Measurements from ENCODE around the gene URM1. TPM values are rescaled to one million over a fixed set of nuclear protein-coding genes. Genes with fewer than 3 reads are reported as not detected.

The URM1 gene
- 79.1 and 80.8 TPM in 2 replicates for total RNA-seq (2014; rRNA removed; shearing (Covaris generic))

DNA sequence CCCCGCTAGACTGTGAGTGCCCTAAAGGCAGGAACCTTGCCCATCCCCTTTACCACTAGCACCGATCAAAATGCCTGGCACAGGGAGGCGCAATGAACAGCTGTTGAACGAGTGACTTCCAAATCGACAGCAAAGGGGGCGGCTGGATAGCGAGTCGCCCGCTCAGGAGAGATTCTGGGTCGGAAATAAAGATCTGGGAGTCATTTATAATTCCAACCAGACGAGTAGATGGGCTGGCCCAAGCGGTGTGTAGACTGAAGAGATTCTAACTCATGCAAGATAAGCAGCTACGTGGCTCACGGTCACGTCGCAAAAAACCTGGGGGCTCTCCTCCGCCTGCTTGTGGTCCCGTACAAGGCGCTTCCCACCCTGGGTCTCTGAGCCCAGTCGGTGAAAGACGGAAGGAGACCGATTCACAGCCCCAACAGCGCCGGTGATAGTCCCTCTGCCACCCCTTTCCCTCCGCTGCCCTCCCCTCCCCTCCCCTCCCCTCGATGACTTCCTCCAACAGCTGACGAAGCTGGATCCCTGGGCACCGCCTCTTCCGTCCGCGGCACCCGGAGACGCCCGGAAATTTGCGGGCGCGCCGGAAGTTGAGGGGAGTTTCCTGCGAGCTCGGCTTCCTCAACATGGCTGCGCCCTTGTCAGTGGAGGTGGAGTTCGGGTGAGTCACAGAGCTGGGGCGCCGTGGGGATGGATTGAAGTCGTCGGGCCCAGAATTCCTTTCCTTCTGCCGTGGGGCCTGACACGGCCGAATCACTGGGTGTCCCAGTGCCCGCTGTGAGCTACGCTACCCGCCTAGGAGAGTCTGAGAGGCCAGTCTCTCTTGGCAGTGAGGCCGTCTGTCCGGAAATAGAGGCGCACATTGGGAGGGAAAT is at the start of gene URM1:
URM1 (plus strand) TSS at position 623 of the 878 bp plus-strand sequence; CDS start at position 630, 7 bp downstream.

DNA sequence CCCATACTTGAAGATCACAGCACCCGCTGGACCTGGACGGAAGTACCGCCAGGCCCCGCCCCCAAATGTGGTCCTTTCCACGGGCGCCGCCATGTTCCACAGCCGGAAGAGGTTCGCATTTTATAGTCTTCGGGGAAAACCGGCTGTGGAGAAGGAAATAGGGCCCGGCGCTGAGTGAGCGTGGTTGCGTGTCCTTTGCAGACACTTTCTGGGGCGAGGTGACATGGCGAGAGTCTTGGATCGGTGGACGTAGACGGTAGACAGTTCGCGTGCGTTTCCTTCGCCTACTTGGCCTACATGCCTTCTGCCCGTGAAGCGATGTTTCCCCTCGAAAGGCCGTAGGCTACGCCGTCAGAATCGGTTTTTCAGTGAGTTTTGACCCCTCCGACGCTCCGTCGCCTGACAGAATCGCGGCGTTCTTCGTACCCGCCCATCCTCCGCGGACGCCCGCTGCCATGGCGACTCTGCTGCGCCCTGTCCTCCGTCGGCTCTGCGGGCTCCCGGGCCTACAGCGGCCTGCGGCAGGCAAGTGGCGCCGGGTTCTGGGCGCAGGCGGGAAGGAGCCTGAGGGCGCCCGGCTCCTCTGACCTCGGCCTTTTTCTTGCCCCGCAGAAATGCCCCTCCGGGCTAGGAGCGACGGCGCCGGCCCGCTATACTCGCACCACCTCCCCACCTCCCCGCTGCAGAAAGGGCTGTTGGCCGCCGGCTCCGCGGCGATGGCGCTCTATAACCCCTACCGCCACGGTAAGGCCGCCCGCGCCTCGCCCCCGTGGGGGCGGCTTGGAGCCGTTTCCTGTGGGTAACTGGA is 48.6 kb upstream of the URM1 start, which contains the start of the genes COQ4 and TRUB2:
COQ4 (plus strand) TSS at position 436 of the 808 bp plus-strand sequence; CDS start at position 456, 20 bp downstream.
TRUB2 (minus strand) TSS at position 44 of the 808 bp plus-strand sequence; CDS start at position 5, 39 bp downstream.

DNA sequence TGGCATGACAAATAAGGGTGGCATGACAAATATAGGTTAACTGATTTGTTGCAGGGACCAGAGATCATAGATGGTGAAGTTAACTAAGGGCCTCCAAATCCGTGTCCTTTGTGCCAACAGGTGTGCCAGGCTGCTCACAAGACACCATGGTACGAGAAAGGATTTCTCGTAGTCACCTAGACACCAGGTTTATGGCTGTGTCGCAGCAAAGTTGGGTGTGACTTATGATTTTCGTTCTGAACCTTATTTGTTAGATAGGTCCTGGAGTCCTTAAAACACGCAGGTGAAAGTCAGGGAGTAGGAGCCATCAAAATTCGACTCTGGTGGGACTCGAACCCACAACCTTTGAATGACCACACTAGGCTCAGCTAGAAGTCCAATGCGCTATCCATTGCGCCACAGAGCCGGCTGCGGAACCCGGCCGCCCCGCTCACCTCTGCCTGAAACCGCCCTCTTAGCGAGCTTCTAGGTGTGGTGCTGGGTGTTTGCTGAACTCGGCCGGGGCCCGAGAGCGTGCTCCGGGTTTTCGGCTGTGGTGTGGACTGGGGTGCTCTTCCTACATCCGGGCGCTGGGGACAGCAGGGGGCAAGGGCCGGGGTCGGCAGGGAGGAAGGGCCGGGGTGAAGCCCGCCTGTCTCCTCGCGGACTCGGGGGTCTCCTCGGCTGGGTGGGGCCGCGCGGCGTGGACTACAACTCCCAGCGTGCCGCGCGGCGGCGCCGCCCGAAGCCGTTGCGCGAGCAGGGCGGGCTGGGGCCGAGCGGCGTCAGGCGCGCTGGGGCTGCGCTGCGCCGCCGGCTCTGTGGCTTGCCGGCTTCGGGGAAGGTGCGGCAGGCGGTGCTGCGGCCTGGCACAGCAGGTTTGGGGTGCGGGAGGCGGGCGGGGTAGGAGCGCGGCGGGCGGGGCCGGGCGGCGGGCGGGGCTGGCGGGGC is 31.1 kb upstream of the URM1 start, which contains the start of gene SLC27A4:
SLC27A4 (plus strand) TSS at position 767 of the 930 bp plus-strand sequence. CDS start 2,606 bp downstream, outside the sequence.

DNA sequence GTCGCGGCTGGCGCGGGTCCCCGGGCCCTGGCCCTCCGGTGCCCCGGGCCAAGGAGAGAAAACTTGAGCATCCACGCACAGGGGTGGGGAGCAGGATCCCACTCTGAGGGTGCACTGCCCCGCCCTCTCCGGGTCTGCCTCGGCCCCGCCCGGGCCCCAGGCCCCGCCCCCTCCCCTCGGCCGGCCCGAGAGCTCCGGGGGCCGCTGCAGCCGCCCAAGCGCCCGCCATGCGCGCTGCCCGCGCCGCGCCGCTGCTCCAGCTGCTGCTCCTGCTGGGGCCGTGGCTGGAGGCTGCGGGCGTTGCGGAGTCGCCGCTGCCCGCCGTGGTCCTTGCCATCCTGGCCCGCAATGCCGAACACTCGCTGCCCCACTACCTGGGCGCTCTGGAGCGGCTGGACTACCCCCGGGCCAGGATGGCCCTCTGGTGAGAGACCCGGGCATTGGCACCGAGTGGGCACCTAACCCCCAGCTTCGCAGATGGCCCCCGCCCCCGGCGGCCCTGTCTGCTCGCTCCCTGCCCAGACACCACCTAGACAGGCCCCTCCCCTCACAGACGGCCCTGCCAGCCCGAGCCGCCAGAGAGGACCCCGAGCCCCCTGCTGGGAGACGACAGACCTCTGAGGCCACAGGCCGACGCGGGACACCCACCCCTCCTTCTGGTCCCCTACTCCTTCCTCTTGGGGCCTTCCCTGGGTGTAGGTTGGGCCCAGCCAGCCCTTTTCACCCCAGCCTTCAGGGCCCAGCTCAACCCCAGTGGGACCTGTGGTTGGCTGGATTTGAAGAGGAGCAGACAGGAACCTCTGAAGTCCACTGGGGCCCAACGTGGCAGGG is 49.7 kb downstream of the URM1 start, which contains the start of gene CERCAM:
CERCAM (plus strand) TSS at position 207 of the 831 bp plus-strand sequence; CDS start at position 228, 21 bp downstream.

Other genes starting within 250 kb of the URM1 start
- gene PTGES2, start 243.6 kb upstream of the URM1 start, total RNA-seq (2014; rRNA removed; shearing (Covaris generic)), result 124 and 149 TPM in 2 replicates
- gene LCN2, start 221.9 kb upstream of the URM1 start, total RNA-seq (2014; rRNA removed; shearing (Covaris generic)), result 0.98 and 4.4 TPM in 2 replicates
- 135 and 168 TPM in 2 replicates for gene BBLN, start 211.1 kb upstream of the URM1 start, total RNA-seq (2014; rRNA removed; shearing (Covaris generic))
- gene CIZ1, start 179.8 kb upstream of the URM1 start, total RNA-seq (2014; rRNA removed; shearing (Covaris generic)), result 71.0 and 84.0 TPM in 2 replicates
- 43.2 and 45.4 TPM in 2 replicates for gene DNM1, start 168.0 kb upstream of the URM1 start, total RNA-seq (2014; rRNA removed; shearing (Covaris generic))
- gene GOLGA2, start 95.4 kb upstream of the URM1 start, total RNA-seq (2014; rRNA removed; shearing (Covaris generic)), result 95.8 and 117 TPM in 2 replicates
- gene SWI5, start 95.1 kb upstream of the URM1 start, total RNA-seq (2014; rRNA removed; shearing (Covaris generic)), result 47.0 and 53.1 TPM in 2 replicates
- gene TRUB2, start 48.9 kb upstream of the URM1 start, total RNA-seq (2014; rRNA removed; shearing (Covaris generic)), result 43.4 and 51.6 TPM in 2 replicates
- 53.9 and 56.4 TPM in 2 replicates for gene COQ4, start 48.5 kb upstream of the URM1 start, total RNA-seq (2014; rRNA removed; shearing (Covaris generic))
- gene SLC27A4, start 30.8 kb upstream of the URM1 start, total RNA-seq (2014; rRNA removed; shearing (Covaris generic)), result 24.0 and 24.8 TPM in 2 replicates
- gene CERCAM, start 49.5 kb downstream of the URM1 start, total RNA-seq (2014; rRNA removed; shearing (Covaris generic)), result 32.1 and 32.5 TPM in 2 replicates
- 68.3 and 78.2 TPM in 2 replicates for gene ODF2, start 84.6 kb downstream of the URM1 start, total RNA-seq (2014; rRNA removed; shearing (Covaris generic))
- gene GLE1, start 133.3 kb downstream of the URM1 start, total RNA-seq (2014; rRNA removed; shearing (Covaris generic)), result 52.9 and 54.4 TPM in 2 replicates
- 207 and 225 TPM in 2 replicates for gene SPTAN1, start 181.2 kb downstream of the URM1 start, total RNA-seq (2014; rRNA removed; shearing (Covaris generic))